Activated effector memory CD4-positive, alpha-beta T cell treated with anti-CD3 and anti-CD28 coated beads, Interleukin-2, amount 50 U/mL, for 16 hours (primary cell): Measurements from ENCODE around the gene PPP2R2C.

Experiments used
- DNase-seq: peaks from one replicate; pipeline ENCODE4 v3.0.0-alpha.2; 2020

Gene PPP2R2C

DNA sequence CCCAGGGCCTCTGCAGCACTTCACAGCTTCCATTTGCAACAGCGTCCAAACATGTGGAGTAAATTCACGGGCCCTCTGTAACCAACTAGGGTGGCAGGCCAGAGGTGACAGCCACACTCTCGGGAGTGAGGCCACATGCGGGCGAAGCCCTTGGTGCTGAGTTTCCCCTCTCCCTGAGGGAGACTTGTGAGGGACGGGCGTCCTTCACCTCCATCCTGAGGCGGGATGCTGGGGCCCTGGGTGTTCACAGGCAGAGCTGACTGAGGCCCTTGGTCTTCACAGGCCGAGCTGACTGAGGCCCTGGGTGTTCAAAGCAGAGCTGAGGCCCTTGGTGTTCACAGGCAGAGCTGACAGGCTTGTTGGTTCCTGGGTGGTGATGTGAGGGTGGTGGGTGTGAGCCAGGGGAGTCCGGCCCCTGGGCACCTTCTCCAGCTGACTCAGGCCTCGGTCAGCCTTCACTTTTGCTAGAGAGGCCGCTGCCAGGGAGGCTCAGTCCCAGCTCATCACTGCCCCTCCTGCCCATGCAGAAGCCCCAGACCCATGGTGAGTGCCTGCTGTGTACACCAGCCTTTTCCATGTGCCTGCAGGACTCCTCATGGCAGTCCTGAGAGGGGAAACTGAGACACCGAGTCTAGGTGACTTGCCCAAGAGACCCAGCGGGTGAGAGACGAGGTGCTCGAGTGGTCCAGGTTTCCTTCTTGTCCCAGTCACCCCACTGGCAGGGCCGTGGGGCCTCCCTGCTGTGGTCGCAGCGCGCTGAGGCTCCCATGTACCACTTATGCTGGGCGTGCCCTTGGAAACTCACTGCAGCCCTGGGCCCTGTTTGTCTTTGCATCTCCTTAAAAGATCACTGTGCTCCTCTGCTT, 194.2 kb downstream of the PPP2R2C start:
- DNase-seq: no peak

DNA sequence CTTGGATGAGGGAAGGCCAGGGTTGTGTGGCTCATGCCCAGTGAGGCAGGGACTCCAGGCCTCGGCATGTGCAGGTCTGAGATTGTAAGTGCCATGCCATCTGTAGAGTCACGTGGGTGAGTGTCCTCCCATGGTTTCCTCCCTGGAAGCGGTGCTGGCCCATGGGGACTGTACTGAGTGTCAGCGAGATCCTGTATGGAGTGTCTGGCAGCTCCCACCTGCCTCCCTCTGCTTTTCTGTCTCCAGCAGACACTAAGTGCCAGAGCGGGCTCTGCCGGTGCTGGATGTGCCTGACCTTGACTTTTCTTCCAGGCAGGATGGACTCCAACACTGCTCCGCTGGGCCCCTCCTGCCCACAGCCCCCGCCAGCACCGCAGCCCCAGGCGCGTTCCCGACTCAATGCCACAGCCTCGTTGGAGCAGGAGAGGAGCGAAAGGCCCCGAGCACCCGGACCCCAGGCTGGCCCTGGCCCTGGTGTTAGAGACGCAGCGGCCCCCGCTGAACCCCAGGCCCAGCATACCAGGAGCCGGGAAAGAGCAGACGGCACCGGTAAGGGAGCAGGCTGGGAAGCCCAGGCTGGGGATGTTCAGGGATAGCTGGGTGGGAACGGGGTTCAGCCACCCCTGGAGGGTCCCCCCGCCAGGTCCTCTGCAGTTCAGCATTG, 195.1 kb downstream of the PPP2R2C start:
- no peak for DNase-seq

DNA sequence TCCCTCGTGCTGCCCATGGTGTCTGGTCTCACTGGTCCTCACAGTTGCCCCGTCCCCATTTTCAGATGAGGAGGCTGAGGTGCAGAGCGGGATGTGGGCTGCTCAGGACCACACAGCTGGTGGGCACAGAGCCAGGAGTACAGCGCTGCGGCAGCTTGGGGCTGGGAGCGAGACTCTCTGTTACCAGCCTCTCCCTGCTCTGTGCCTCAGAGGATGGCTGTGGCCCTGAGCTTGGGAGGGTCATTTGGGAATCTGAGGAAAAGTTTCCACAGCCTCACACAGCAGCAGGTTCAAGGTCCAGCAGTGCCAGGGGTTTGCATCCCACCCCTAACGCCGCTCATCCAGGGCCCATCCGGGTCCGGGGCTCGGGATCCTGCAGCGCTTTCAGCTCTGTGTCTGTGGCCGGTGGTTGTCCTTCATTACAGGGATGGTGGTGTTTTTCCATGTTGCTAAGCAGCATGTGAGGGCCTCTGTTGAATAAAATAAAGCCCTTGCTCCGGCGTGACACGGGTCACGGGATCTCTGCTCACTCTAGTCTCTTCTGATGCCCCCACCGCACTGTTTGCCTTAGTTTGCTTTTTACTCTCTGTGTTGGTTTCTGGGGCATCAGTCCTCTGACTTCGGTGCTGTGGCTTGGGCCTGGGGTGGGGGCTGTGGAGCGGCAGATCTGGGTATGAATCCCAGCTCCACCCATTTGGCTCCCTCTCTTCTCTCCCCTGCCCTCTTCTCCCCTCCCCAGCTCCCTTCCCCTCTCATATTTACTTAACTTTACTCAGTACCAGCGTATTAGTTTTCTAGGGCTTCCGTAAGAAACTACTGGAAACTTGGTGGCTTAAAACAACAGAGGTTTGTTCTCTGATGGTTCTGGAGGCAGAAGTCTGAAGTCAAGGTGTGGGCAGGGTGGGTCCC, 196.3 kb downstream of the PPP2R2C start:
- no peak for DNase-seq

DNA sequence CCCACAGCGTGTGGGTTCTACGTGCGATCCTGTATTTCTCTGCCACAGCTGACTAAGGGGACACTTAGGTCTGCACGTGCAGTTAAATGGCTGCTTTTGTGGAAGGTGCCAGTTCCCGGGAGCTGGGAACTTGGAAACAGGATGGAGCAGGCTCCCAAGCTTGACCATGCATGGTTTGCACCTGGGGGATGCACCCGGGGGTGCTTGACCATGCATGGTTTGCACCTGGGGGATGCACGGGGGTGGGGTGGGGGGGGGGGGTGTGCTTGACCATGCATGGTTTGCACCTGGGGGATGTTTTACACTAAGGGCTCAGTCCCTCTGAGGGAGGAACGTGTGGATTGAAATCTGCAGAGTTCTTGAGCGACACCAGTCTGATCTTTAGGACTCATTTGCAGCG, 197.1 kb downstream of the PPP2R2C start:
- no peak for DNase-seq

DNA sequence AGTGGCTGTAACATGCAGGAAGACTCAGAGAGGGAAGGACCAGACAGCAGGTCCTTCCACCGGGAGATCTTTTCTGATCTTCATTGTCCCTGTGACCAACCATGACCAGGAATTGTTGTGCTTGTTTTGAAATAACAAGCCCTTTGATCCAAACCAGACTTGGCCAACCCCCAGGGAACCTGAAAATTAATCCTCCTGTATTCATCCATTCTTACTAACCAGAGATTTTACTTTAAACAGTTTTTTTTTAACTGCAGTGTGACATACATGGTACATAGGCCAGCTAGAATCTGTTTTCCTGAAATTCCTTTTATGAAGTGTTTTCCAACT, 198.8 kb downstream of the PPP2R2C start:
- no peak for DNase-seq

DNA sequence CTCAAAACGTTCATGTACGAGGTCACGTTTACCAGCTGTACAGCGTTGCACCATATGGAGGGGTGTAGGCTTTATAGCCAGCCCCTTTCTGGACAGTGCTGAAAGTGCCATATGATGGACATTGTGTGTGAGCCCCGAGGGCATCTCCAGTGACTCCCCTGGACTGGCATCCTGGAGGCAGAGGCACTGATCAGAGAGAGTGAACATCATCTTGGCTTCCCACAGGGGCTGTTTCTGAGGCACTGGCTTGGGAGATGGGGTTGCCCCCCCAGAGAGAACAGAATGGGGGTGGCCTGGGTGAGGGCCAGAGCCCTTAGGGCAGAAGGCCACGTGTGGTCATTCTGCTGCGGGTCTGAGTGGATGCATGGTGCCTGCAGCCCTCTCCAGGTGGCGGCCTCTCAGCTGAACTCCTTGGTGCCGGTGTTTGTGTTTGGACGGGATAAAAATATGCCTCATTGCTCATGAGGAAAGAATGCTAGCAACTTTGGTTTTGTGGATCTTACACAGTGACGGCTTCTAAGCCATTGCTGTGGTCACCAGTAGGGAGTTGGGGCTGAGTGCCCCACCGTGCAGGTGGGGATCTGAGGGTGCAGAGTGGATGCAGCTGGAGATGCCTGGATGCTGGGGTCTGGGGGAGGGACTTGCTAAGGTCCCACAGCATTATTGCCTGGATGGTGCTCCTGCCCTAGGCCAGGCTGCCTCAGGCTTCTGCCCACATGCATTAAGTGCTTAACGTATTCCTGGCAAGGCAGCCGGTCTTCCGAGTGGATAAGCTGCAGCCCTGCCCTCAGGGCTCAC, 199.4 kb downstream of the PPP2R2C start:
- DNase-seq: no peak

DNA sequence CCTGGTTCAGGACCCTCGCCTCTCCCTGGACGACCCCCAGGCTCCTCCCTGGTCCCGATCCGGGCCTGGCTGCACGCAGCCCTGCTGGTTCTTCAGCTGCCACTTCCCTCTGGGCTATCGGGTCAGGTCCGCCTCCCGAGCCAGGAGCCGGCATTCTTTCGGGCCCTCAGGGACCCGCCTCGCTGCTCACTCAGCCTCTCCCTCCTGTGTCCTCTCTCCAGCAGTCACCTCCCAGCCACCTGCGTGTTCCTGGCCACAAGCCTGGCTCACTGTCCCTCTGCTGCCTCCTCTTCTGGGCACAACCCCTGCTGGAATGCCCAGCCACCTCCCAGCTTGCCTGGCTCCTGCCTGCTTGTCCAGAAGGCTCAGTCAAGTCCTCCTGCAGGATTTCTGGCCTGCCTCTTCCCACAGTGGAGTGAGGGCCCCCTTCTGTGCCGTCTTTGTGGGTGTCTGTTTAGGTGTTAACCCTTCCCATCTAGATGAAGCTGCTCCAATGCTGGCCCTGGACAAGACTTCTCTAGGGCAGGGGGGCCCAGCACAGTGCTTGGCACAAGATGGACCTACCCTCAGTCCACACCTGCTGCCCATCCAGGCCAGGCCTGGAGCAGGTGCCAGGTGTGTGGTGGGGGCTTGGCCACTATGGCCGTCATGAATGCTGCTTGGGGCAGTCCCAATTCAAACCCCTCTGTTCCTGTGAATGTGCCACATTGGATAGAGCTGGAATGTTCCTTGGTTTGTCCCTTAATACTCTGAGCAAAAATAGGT, 200.5 kb downstream of the PPP2R2C start:
- DNase-seq: no peak

DNA sequence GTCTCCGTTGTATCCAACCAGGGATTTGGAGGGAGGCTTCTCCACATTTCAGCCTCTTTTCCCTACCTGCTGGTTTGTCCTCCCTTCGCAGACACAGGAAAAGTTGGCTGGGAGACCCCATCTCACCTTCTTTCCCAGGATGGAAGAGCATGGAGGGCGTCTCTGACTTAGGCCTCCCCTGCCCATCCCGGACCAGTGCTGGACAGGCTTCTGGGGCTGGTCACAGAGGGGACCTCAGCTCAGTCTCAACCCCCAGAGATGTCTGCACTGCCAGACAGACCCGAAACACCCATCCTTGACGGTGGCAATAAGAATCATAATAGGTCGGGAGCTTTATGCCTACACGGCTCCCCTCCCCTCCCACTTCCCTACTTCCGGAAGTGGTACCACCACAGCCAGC, 201.2 kb downstream of the PPP2R2C start:
- no peak for DNase-seq

DNA sequence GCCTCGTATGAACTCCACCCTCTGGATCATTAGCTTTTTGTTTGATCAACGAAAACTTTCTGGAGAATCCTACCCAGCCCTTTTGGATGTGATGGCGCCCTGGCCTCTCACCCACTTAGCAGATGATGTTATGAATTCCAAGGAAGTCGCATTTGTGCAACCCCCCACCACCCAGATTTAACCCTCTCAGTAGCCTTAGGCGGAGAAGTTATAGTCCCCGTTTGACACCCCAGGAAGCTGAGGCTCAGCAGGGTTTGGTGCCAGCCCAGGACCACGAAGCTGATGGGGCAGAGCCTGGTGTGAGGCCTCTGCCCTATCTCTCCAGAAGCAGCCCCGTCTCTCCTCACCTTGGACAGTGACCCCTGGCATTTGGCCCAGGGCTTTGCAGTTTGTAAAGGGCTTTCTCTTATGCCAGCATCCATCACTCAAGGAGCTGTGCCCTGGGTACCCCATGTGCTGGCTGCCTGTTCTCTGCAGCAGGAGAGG, 201.7 kb downstream of the PPP2R2C start:
- DNase-seq: no peak
